ENCODE results near the gene DKK1.

The DKK1 gene

GRCh38 chr10:52313933-52314821 is at the start of gene DKK1:
Gene DKK1 (plus strand): TSS chr10:52314281. CDS start chr10:52314435, 154 bp downstream.
- TF ChIP-seq CTCF (IDR thresholded peaks at IDR 0.05; ENCODE audit: low read depth, low read length) = peak; percentile 88
- H3K4me3 ChIP-seq (ENCODE audit: low read depth, low read length) = peak within 1 kb of the TSS; percentile 70

- no peak for TF ChIP-seq CTCF (IDR thresholded peaks at IDR 0.05; ENCODE audit: low read depth, low read length)
- H3K4me3 ChIP-seq (ENCODE audit: low read depth, low read length) = no peak overlapping the region
Observed at GRCh38 chr10:52265131-52265926, 48.8 kb upstream of the DKK1 start.

GRCh38 chr10:52266858-52267257 is 47.2 kb upstream of the DKK1 start:
- H3K4me3 ChIP-seq (ENCODE audit: low read depth, low read length) = no peak overlapping the region

GRCh38 chr10:52268790-52269189 is 45.3 kb upstream of the DKK1 start:
- TF ChIP-seq CTCF (IDR thresholded peaks at IDR 0.05; ENCODE audit: low read depth, low read length) = no peak

More at GRCh38 chr10:52266858-52267257, 47.2 kb upstream of the DKK1 start:
- no peak for TF ChIP-seq CTCF (IDR thresholded peaks at IDR 0.05; ENCODE audit: low read depth, low read length)

GRCh38 chr10:52269233-52269632 is 44.8 kb upstream of the DKK1 start:
- no peak for TF ChIP-seq CTCF (IDR thresholded peaks at IDR 0.05; ENCODE audit: low read depth, low read length)

More at GRCh38 chr10:52268790-52269189, 45.3 kb upstream of the DKK1 start:
- no peak overlapping the region for H3K4me3 ChIP-seq (ENCODE audit: low read depth, low read length)

GRCh38 chr10:52276163-52276562 is 37.9 kb upstream of the DKK1 start:
- no peak overlapping the region for H3K4me3 ChIP-seq (ENCODE audit: low read depth, low read length)
- no peak for TF ChIP-seq CTCF (IDR thresholded peaks at IDR 0.05; ENCODE audit: low read depth, low read length)

More at GRCh38 chr10:52269233-52269632, 44.8 kb upstream of the DKK1 start:
- H3K4me3 ChIP-seq (ENCODE audit: low read depth, low read length) = no peak overlapping the region
